NCI-H774 (cell line): ENCODE measurements around the gene ASXL1.
A peak's percentile ranks its signal among the peaks of the same experiment; 100 is the strongest.

Source experiments
- DNase-seq: peaks from one replicate; lab custom pipeline; 2025; lab: John Stamatoyannopoulos, UW

Gene ASXL1

DNA sequence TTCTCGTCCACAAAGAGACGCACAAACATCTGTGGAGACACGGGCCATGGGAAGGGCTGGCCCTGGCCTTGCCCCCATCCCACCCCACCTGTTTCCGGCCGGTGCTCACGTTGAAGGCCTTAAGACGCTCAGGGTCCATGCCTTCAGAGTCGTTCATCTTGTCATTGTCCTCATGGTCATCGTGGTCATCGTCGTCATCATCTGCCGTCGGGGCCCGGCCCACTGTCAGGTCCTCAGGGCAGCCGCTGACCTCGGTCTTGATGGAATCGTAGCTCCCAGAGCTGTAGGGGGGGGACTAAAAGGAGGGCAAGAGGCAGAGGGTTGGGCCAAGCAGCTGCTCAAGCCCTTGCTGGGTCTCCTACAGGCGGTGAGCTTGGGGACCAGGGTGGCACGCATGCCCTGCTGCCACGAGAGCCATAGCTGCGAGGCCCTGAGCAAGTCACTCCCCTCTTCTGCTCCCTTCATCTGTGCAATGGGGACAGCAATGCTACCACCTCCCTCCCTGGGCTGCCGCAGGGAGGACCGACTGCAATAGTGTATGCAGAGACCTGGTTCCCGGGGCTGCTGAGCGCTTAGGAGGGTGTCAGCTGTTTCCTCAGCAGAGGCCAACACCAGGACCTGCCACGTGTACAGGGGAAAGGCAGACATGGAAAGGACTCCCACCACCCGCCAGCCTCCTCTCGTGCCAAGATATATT lies 95.5 kb downstream of the ASXL1 start:
- DNase-seq: no peak

DNA sequence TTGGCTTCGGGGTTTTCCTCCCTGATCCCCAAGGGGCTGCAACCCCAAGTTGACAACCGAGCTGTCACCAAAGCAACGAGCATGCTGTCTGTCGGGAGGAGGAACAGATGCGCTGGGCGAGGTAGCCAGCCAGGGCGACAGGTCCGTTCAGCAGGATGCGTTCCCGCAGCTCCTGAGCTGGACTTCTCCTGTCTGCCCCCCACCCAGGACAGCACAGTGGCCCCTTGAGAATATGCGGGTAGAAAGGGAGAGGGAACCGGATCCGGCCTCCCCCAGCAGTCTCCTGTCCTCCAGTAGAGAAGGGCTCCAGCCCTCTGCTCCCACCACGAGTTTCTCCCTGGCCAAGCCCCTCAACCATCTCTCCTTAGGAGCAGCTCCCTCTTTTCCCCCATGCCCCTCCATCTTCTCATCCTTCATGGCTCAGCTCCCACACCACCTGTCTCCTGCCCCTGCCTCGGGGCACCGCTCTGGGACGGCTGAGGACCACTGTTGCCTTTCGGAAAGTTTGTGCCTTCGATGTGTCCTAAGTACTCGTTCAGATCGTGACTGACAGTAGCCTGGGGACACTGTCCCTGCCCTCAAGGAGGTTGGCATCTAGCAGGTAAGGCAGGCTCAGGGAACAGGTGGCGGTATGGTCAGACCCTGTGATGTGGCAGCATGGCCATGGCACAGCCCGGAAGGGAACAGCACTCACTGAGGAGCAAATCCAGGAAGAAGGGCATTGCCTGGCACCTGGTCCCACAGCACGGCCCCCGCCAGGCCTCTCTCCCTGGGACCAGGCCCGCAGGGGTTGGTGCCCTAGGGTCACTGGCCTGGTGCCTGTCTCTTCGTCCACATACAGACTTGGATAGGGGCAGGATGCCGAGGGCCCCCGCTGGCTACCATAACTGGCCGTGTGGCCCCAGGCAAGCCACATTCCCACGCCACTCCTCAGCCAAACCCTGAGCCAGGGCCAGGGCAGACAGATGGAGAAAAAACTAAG lies 96.3 kb downstream of the ASXL1 start:
- DNase-seq: no peak

DNA sequence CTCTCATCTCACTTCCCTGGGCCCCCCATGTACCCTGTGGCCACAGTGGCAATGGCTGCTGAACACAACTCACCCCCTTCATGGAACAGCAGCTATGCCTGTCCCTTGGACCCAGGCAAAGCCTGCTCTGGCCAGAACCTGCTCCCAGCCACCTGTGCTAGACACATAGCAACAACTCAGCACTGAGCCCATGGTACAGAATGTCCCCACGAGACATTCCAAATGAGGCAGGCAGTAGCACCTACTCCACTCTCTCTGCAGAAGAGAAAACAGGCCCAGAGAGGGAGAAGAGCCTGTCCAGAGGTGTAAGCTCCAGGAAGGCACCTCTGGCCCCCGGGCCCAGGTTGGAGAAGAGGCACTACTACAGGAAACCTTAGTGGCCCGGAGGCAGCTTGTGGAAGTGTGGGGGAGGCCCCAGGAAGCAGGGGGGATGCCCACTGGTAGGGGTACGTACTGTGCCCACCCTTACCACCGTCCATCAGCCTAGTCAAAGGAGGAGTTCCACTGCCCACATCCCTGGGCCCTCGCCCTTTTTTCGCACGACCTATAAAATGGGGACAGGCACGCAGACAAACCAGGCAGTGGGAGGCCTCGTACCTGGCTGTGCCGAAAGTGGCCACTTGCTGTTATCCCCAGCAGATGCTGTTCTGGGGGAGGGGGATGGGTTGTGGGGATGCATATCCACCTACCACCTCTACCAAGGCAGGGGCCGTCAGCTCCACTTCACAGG lies 97.2 kb downstream of the ASXL1 start:
- no peak for DNase-seq

DNA sequence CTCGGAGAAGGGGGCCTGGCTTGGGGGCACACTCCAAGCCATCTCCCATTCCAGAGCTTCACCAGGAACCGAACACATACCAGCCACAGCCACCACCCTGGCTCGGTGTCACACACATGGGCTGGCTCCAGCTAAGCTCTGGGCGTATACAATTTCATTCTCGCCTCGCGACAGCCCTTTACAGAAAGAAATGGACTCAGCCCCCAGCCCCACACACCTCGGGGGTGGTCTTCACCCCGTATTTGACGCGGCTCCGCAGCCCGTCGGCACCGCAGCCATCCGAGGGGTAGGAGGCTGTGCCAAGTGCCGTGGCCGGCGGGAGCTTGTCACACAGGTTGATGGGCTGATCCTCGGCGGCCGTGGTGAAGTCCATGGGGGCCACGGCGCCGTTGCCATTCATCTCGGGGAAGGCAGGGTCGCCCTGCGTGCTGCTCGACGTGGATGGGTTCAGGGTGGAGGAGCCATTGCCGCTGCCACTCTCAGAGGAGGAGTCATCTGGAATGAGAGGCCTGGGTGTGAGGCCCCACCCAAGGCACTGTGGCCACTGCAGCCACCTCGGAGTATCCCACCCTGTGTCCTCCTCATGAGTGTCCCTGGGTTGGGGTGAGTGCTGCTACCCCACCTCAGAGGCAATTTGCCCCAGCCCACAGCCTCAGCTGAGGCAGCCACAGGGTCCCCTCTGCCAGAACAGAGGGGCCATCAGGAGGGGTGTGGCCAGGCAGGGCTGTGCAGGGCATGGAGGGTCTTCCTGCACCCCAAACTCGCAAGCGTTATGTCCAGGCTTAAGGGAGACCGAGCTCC lies 98.0 kb downstream of the ASXL1 start:
- no peak for DNase-seq

DNA sequence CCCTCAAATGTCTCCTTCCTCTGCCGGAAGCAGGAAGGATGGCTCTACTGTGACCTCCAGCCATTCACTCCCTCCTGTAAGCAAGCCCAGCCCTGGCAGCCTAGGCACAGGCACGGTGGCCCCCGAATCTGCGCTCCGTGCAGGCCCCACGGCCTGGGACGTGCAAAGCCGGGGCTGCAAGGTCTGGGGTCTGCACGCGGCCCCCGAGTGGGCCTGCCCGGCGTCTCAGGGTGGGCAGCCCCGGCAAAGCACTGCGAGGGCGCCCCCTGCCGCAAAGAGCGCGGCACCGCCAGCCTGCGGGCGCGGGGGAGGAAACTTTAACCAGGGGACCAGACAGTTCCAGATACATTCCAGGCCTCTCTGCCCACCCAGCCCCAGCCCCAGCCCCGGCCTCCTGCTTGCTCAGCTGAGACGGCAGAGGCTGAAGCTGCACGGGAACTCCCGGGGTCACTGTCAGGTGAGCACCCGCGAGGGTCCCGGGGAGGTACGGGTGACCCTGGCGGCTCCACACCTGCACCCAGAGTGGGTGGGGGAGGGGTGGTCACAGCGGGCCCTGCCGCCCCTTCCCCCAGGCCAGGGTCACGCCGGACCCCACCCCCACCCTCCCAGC lies 98.8 kb downstream of the ASXL1 start:
- DNase-seq: peak; percentile 22

DNA sequence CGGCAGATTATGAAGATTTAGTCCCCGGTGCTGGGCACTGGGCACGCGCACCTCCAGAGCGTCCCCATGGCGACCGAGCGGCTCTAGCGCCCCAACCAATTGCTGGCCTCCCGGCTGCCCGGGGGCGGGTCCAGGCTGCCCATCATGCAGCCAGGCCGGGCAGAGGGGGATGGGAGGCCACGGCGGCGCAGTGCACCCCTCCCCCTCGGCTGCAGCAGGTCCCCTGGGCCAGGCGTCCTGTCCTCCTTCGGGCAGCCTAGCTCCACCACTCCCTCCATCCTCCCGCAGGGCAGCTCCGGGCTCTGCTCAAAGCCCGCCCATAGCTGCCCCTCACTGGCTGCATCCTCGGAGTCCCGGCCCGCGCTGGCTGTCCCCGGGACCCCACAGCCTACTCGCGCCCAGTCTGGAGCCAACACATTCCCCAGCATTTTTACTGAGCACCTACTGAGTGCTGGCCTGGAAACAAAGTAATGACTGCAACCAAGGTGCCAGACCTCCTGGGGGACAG lies 99.4 kb downstream of the ASXL1 start:
- DNase-seq: peak; percentile 49

DNA sequence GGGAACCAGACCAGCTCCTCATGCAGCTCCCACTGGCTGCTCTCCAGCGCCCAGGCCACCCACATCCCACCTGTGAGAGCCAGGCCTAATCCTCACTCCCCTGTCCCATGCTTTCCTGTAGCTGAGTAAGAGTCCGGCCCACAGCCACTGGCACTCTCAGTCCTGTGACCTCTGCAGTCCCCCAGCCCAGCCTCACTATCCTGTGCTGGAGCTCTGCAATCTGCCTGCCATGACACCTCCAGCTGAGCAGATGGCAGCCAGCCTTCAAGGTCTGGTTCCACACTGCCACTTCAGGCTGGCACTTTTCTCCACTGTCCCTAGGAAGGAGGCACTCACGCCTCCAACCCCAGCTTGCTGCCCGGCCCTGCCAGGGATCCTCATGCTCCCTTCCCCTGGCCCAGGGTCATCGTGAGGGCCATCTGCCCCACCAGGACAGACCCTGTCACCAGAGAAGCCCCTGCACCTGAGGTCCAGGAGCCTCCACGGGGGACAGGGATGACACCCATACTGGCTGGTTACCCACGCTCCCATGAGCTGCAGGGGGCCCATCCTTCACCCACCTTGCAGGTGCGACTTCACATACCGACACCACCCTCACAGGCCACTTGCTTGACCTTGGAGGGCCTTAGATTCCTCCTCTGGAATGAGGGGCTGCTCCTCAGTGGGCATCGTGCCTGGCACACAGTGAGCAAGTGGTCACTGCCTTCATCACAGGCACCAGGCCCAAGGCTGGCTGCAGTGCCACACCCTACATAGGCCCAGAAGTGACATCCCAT lies 100.1 kb downstream of the ASXL1 start:
- no peak for DNase-seq

DNA sequence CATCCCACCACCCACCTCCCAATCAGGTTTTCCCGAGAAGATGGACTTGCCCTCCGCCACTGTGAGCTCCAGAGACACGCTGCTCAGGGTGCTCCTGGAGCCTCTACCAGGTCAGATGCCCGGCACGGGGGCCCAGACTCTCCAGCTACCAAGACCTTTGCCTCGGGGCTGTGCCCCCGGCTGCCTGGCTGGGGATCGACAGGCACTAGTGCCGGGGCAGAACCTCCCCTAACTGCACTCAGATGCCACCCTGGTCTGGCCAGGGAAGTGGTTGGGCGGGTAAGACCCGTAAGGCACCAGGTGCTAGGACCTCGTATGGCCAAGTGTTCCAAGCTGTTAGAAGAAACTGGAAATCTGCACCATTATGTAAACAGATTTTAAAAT lies 100.7 kb downstream of the ASXL1 start:
- no peak for DNase-seq

DNA sequence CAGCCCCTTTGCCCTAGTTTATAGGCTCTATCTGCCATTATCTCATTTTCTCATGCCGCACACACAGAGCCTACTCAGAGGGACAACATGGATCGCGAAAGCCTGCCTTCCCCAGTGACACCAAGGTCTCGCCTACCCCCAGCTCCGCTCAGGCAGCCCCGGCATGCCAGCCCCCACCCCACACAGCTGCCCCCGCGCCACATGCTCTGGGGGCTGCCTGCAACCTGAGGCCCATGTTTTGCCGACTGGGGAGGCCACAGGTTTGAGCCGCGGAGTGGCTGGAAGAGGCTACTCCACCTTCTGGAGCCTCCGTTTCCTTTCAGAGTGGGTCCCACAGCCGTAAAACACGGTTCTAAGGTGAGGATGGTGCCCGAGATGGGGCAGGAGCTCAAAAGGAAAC lies 102.1 kb downstream of the ASXL1 start:
- DNase-seq: no peak

DNA sequence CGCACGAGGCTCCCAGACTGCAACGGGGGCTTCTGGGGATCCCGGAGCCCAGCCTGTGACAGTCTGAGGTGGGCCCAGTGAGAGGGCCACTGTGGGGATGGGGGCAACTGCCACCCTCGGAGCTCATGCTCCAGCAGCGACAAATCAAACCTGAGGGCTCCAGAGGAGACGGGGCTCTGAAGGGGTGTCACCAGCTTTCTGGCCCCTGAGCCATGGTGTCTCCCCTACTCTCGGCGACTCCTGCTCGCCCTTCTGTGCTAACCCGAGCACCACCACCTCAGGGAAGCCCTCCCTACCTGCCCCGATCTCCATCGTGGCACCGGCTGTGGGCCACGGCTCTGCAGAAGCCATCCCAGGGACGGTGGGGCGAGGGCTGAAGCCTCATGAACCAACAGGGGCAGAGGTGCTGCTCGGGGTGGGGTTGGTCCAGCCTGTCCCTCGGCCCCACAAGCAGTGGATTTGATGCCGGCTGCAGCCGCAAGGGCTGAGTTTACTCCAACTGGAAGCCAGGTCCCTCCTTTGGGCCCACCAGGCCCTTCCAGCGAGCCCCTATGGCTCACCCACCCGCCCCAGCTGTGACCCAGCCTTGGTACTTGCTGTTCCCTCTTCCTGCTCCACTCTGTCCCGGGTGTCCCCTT lies 102.7 kb downstream of the ASXL1 start:
- no peak for DNase-seq

DNA sequence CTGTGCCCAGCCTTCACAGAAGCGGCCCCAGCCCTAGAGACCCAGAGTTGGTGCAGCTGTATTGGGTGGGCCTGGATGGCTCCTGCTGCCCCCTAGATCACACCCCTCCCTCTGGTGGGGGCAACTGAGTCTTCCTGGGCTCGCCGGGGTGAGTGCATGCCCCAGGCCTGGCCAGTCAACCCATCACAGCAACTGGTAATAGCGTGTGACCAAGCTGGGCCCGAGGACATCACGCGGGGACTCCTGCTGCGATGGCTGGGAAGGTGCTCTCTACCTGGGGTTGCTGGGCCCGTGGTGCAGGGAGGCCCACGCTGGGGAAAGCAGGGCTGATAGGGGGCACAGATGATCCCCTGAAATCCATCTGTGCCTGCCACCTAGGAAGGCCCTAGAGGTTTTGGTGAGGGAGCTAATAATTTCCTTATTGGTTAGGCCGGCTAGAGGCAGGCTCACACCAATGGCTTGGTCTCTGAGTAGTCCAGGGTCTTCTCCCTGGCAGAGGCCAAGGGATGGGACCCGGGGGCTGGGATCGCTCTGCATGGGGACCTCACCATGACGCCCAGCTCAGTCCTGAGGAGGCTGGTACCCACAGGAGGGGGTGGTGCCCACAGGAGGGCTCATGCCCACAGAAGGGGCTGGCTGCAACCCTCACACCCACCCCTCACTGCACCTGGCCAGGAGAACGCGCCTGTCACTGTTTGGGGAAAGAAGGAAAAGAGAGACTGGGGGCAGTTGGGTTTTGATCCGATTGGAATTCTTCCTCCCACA lies 103.9 kb downstream of the ASXL1 start:
- no peak for DNase-seq

DNA sequence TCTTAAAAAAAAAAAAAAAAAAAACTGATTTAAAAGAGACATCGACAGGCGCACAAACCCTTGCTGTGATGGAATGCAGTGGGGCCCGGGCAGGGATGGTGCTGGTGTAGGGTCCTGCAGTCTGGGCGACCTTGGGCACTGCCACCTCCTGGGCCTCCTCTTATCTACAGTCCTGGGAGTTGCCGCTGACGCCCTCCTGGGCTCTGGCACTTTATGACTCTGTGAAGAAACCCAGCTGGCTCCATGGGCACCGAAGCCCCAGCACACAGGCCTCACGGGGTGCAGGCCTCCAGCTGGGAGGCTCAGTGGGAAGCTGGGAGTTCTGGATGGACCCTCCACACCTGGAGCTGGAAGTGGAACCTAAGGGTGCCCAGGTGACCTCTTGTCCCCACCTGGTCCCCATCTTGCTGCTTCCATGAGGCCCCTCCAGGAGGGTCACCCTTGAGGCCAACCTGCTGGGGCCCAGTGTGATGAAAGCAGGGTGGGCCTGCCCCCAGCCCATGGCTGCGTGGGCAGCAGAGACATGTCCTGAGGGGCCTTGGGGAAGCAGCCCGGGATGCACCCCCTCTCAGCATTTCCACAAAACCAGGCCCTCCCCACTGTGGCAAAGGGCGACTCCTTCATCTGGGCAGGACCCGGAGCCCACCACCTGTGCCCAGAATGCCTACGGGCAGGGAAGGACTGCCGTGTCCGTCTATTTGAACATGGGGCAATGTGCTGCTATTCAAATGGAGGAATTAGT lies 104.9 kb downstream of the ASXL1 start:
- no peak for DNase-seq

DNA sequence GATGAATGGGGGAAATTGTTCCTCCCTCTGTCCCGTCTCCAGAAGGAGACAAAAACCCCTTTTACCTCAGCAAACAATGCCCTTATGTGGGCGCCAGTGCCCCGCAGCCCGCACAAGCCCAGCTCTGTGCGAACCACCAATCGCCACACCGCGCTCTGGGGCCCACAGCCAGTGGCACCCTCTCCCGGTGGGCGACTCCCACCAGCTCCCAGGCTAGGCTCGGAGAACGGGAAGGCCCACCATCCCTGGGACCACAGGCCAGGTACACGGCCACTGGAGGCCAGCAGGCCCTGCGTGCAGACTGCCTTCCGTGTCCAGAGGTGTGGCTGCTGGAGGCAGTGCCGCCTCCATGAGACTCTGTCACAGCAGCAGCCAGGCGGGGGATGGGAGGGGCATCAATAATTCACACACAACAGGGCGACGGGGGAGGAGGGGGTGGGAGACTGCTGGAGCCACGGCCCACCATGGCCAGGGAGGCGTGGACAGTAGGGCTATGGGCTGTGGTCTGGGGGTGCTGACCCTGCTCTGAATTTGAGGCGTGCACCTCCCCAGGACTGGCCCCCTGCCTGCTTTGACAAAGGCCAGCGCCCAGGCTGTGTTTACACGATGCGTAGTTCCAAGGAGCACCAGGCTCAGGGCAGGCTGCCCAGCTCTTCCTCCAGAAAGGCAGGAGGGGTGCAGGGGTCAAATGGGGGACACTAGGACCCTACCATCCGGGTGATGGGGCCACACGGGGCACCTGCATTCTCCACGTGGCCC lies 105.7 kb downstream of the ASXL1 start:
- no peak for DNase-seq

DNA sequence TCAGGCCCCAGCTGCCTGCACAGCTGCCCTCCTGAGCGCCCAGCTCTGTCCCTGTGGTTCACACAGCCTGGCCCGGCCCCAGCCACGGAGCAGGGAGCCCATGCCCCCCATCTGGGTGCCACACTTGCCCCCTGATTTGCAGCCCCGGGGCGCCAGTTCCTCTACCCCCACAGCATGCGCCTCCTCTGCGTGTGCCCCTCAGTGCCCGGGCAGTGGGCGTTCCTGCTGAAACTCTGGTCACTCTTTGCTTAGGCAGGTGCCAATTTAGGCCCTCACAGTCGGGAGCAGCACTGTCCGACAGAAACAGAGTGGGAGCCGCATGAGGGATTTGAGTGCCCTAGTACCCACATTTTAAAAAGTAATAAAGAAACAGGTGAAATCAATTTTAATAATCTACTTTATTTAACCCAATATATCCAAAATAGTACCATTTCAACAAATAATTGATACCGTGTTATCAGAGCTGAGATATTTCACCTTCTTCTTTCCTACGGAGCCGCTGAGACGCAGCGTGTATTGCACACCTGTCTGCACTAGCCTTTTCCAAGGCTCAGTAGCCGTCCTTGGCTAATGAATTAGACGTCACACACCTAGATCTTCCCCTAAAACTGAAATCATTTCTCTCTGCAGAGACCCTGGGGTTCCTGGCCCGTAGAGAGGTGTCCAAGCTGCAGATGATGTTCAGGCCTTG lies 106.4 kb downstream of the ASXL1 start:
- DNase-seq: no peak

DNA sequence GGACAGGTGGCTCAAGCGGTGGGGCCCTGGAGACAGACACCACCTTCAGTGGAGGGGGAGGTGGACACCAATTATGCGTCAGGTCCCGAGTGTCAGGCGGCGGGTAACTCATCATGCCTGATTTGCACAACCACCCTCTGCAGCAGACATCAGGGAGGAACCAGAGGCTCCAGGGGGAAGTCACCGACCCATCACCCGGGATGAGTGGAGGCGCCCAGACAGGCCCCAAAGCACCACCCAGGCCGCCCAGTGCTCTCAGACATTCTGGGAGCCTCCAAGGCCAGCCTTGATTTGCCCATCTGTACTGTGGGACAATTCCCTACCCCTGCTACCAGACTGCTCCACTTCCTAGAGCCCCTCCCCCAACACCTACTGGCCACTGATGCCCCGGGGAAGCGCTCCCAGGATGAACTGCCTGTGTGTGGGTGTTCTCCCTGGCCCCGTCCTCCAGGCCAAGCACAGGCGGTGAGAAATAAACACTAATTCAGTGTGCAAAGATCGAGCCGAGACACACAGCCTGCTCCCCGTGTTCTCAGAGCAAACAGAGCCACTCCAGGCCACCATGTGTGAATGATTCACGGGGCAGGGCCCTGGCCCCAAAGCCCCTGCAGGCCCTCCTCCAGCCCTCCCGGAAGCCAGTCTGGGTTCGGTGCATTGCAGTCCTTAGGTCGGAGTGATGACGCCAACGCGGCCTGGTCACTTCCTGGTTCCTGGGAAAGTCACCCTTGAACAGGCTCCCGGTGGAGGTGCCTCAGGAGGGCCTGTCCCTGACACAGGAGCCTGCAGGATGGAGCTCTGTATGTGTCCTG lies 107.2 kb downstream of the ASXL1 start:
- DNase-seq: no peak
